ENCODE results near the gene SFI1.

SFI1 gene

GRCh38 chr22:31621507-31622124, 125.3 kb downstream of the SFI1 start:
- no peak for DNase-seq

GRCh38 chr22:31622980-31623379, 126.6 kb downstream of the SFI1 start:
- no peak for DNase-seq

- DNase-seq = no peak
These were observed 127.4 kb downstream of the SFI1 start for GRCh38 chr22:31623592-31624304.

GRCh38 chr22:31625257-31625640, 128.9 kb downstream of the SFI1 start:
- DNase-seq = no peak

GRCh38 chr22:31625661-31626426, 129.5 kb downstream of the SFI1 start:
- no peak for DNase-seq

GRCh38 chr22:31626427-31627150, 130.3 kb downstream of the SFI1 start:
- DNase-seq = no peak

- no peak for DNase-seq
These were observed 130.9 kb downstream of the SFI1 start for GRCh38 chr22:31627223-31627731.

DNA sequence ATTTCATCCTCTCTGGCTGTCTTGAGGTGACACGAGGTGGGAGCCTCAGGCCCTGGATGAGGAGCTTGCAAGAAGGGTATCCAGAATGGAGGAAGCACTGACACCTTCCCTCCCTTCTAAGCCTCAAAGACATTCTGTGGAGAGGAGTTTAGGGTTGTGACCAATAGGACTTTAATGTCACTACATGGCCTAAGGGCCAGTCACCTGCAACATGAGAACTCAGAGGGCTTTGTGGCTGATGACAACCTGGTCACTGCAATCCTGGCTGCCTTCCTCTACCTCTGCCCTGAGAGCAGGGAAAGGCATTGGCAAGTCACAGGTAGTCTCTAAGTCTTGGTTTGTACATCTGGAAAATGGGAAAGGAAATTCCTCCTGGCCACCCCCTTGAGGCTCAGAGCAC, 132.0 kb downstream of the SFI1 start:
- DNase-seq = no peak

- DNase-seq = no peak
These were observed 132.8 kb downstream of the SFI1 start for GRCh38 chr22:31628969-31629708.

DNA sequence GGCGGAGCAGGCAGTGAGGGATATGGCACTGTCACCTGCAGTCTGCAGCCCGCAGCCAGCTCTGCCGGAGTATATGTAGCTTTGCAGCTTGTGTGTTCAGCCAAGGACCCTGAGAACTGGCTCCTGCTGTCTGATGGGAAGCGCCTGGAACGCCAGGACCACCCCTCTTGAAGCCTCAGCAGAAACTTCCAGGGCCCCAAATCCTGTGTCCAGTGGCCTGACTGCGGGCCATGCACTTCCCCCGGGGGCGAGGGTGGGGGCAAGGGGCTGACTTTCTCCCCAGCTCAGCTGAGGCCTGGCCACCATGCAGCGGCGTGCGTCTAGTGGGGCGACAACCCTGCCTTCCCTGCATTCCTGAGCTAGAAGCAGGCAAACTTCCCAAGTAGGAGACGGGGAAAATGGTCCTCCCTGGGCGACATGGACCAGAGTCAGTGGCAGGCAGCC, 133.4 kb downstream of the SFI1 start:
- no peak for DNase-seq

DNA sequence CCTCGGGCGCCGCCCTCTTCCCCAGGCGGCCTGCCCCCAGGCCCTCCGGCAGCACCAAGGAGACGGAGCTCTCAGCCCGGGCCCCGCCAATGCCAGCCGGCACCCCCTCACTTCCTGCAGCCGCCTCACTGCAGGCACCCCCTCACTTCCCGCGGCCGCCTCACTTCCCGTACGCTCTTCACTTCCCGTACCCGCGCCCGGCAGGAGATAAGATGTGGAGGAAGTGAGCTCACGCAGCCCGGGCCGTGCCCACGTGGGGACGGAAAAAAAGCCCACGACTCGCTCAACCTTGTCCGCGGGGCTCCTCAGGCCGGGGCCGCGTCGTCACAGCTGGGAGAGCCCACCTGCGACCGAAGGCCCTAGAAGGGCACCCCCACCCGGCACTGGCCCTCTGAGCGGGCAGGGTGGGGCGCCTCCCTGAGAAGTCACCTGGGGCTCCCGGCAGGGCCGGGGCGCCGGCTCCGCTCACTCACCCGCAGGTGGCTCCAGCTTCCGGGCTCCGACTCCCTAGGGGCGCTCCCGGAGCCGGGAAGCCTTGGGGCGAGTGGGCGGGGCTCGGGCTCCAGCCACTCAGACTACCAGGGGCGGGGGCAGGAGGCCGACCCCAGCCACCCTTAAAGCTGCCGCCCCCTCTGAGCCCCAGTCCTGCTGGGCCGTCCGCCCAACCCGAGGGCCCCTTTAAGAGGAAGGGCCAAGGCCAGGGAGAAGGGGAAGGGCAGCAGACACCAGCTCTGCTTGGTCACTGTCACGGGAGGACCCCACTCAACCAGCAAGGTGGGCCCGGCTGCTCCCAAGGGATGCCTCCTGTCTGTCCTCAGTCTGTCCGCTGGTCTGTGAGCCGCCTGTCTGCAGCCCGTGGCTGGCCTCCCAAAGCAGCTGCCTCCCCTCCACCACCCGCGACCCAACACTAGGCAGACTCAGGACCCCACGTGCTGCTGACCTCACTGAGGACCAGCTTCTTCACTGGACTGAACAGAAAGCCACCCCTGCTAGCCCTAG, 134.3 kb downstream of the SFI1 start:
- peak; percentile 1 for DNase-seq

GRCh38 chr22:31631436-31631835, 135.1 kb downstream of the SFI1 start:
- DNase-seq = no peak

DNA sequence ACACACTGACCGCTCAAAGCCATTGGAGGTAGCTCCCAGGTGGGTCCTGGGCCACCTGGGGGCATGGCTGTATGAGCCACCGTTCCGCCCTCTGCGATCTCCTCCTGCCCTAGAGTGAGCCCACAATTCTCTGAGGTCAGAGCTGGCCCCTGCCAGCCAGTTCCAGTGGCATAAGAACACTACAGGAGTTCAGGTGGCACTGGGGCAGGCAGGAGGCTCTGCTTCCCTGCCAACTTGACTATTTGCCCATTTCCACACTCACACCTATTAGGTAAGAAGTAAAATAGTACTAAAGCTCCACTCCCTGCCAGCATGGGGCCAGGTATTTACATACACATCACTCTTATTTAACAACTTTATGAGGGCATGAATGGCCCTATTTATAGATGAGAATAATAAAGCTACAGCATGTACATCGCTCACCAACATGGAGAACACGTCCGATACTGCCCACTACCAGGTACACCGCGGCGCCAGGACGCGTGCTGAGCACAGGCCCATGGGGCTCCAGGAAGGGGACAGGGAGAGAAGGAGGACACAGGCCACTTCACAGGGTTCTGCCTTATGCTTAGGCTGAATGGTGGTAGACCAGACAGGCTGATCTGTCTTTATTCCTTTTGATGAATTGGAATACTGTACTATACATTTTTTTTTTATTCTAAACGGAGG, 139.4 kb downstream of the SFI1 start:
- no peak for DNase-seq

DNA sequence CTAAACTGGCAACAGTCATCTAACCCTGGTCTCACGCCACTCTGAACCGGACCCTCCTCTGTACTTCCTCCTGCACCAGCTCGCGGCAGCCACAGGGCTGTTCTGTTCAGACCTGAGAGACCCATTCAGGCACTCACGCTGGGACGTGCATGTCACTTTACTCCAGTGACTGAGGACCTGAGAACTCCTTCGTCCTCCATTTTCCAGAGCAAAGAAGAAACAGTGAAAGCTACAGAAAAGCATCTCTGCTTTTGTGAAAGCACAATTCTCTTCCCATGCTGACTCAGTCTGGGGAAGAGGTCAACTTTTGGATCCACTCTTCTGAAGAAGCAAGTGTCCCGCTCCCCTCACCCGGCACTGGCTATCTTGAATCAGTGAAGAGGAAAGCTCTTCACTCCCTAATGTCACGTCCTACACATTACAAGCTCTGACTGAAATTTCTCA, 141.1 kb downstream of the SFI1 start:
- DNase-seq = no peak

GRCh38 chr22:31637891-31638618, 141.7 kb downstream of the SFI1 start:
- DNase-seq = no peak

DNA sequence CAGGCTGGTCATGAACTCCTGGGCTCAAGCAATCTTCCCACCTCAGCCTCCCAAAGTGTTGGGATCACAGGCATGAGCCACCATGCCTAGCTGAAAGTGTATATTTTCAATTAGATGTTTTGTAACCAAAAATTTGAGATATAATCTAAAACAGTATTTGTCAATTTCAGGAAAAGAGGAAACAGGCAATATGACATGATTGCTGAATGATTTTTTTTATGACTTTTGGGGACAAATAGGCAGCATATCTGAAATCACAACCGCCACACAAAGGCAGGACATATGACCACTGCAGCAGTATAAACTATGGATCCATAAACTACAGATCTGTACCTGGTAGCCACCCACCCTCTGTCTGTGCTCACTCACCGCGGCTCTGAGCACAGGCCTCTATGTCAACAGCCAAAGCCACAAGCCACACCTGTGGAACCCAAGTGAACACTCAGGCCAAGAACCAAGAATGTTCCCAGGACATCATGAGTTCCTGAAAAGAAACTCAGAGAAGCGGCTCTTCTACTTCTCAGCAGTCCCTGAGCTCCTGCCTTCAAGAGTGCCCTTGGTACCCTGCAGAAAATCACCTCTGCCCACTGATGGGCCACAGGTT, 143.2 kb downstream of the SFI1 start:
- no peak for DNase-seq

- DNase-seq = no peak
These were observed 150.1 kb downstream of the SFI1 start for GRCh38 chr22:31646186-31647019.

DNA sequence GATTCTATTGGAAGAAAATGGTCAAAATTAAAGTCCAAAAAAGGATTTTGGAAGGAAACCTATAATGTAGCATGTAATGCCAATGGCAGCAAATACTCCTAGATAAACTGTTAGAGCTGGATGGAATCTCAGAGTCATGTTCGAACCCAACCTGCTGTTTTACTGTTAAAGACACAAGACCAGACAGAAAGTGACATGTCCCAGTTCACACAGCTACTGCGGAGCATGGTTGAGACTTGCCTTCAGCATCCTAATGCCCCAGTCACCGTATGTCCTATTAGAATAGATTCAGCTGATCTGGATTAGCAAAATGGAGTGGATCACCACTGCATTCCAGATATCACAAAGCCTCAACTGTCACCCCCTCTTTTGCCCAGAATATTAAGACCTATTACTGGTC, 150.7 kb downstream of the SFI1 start:
- no peak for DNase-seq
